T-helper 2 cell treated with Interferon-gamma antibody and Interleukin-4, amounts not matched to agents 5 μg/mL and 100 μg/mL, for 36 hours (primary cell): Measurements from ENCODE around the gene PCDHA5.
"Not testable (repeated sequence)": the region's sequence is repeated elsewhere in the genome, so short reads cannot be mapped to it uniquely, and the experiment has no call there.

Source experiments
- DNase-seq: peaks from one replicate; pipeline ENCODE4 v3.0.0; 2021; ENCODE audit warnings: low spot score
- H3K27ac Mint-ChIP-seq: one replicate; pipeline ENCODE4 v1.8.0; 2021; ENCODE audit warnings: mild to moderate bottlenecking, mixed read lengths
- H3K27me3 Mint-ChIP-seq: one replicate; pipeline ENCODE4 v1.8.0; 2021; ENCODE audit warnings: low read depth, mixed read lengths
- H3K36me3 Mint-ChIP-seq: one replicate; pipeline ENCODE4 v1.8.0; 2021; ENCODE audit warnings: low read depth, mixed read lengths
- H3K4me1 Mint-ChIP-seq: one replicate; pipeline ENCODE4 v1.8.0; 2021; ENCODE audit warnings: low read depth, mixed read lengths
- H3K4me3 Mint-ChIP-seq: one replicate; pipeline ENCODE4 v1.8.0; 2022; ENCODE audit warnings: mild to moderate bottlenecking, moderate library complexity, mixed read lengths
- H3K9me3 Mint-ChIP-seq: one replicate; pipeline ENCODE4 v1.8.0; 2021; ENCODE audit warnings: mixed read lengths

The PCDHA5 gene

GRCh38 chr5:140821375-140822280 lies at the start of gene PCDHA5:
PCDHA5 (plus strand) TSS chr5:140821613.
- no peak for DNase-seq
- no peaks in the 10 kb centered on the region for H3K36me3 Mint-ChIP-seq
- H3K4me3 Mint-ChIP-seq: no peak within 1 kb of the TSS
- peaks cover 18% of the 10 kb centered on the region for H3K9me3 Mint-ChIP-seq
- H3K27ac Mint-ChIP-seq: no peak within 1 kb of the TSS
- no peaks in the 10 kb centered on the region for H3K4me1 Mint-ChIP-seq
- H3K27me3 Mint-ChIP-seq: no peaks in the 10 kb centered on the region

DNA sequence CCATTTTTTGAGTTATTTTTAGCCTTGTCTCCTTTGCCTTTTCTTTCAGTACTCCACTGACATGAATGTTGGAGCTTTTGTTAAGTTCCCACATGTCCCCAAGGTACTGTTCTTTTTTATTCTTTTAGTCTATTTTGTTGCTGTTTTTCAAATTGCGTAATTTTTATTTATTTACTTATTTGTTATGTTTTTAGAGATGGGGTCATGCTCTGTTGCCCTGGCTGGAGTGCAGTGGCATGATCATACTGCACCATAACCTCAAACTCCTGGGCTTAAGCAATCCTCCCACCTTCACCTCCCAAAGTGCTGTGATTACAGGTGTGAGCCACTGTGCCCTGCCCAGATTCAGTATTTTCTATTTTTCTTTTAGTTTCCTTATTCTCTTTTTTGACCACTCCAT lies 40.9 kb upstream of the PCDHA5 start:
- Mint-ChIP-seq H3K9me3 (peaks cover 74% of the 10 kb centered on the region), H3K4me1 (no peaks in the 10 kb centered on the region), H3K27me3 (no peaks in the 10 kb centered on the region), H3K27ac (no peak overlapping the region), H3K36me3 (peaks cover 1% of the 10 kb centered on the region), H3K4me3 (no peak overlapping the region)
- DNase-seq: no peak

- no peaks in the 10 kb centered on the region for H3K27me3 Mint-ChIP-seq
- peak within 1 kb of the TSS; percentile 36 for H3K27ac Mint-ChIP-seq
- no peaks in the 10 kb centered on the region for H3K4me1 Mint-ChIP-seq
- DNase-seq: no peak
- peaks cover 45% of the 10 kb centered on the region for H3K9me3 Mint-ChIP-seq
- no peak within 1 kb of the TSS for H3K4me3 Mint-ChIP-seq
- no peaks in the 10 kb centered on the region for H3K36me3 Mint-ChIP-seq
Measured at GRCh38 chr5:140785905-140786686, 35.3 kb upstream of the PCDHA5 start, which contains the start of gene PCDHA1. PCDHA1 (plus strand) TSS chr5:140786140.

GRCh38 chr5:140787422-140787821 lies 34.0 kb upstream of the PCDHA5 start:
- H3K27me3 Mint-ChIP-seq, H3K36me3 Mint-ChIP-seq, DNase-seq, H3K27ac Mint-ChIP-seq, H3K4me1 Mint-ChIP-seq, H3K4me3 Mint-ChIP-seq: not testable (repeated sequence)
- peaks cover 40% of the 10 kb centered on the region for H3K9me3 Mint-ChIP-seq

DNA sequence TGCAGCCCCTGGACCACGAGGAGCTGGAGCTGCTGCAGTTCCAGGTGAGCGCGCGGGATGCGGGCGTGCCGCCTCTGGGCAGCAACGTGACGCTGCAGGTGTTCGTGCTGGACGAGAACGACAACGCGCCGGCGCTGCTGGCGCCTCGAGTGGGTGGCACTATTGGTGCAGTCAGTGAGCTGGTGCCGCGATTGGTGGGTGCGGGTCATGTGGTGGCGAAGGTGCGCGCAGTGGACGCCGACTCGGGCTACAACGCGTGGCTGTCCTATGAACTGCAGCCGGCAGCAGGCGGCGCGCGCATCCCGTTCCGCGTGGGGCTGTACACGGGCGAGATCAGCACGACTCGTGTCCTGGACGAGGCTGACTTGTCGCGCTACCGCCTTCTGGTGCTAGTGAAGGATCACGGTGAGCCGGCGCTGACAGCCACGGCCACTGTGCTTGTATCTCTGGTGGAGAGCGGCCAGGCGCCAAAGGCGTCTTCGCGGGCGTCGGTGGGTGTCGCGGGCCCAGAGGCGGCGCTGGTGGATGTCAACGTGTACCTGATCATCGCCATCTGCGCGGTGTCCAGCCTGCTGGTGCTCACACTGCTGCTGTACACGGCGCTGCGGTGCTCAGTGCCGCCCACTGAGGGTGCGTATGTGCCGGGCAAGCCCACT lies 33.4 kb upstream of the PCDHA5 start:
- not testable (repeated sequence) for H3K27ac Mint-ChIP-seq, H3K4me3 Mint-ChIP-seq, H3K36me3 Mint-ChIP-seq, H3K4me1 Mint-ChIP-seq, H3K27me3 Mint-ChIP-seq, DNase-seq
- H3K9me3 Mint-ChIP-seq: peaks cover 38% of the 10 kb centered on the region

- H3K9me3 Mint-ChIP-seq: peaks cover 38% of the 10 kb centered on the region
- no peaks in the 10 kb centered on the region for H3K36me3 Mint-ChIP-seq
- no peak overlapping the region for H3K4me3 Mint-ChIP-seq
- no peaks in the 10 kb centered on the region for H3K4me1 Mint-ChIP-seq
- DNase-seq: no peak
- H3K27me3 Mint-ChIP-seq: no peaks in the 10 kb centered on the region
- no peak overlapping the region for H3K27ac Mint-ChIP-seq
Measured at GRCh38 chr5:140791089-140791488, 30.3 kb upstream of the PCDHA5 start.

DNA sequence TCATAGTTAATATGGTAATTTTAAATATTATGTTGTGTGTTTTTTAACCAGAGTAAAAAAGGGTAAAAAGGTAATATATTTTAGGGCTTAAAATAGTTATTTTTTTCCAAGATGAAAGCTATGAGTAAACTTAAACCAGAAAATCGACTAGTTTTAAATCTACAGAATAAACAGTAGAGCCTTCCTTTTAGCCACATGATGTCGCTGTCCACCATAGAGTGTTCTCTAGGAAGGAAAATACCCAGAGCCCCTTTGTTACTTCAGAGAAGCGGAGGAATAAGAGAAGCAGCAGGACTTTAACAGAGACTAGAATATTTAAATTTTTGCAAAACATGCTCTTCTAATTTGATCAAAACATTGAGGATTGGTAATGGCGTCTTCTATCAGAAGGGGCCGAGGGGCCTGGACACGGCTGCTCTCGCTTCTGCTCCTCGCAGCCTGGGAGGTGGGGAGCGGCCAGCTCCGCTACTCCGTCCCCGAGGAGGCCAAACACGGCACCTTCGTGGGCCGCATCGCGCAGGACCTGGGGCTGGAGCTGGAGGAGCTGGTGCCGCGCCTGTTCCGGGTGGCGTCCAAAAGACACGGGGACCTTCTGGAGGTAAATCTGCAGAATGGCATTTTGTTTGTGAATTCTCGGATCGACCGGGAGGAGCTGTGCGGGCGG lies 26.7 kb upstream of the PCDHA5 start, which contains the start of gene PCDHA2:
TSS of gene PCDHA2 (plus strand) at position 258 of the 664 bp plus-strand sequence.
- Mint-ChIP-seq H3K4me1 (no peaks in the 10 kb centered on the region), H3K4me3 (no peak within 1 kb of the TSS), H3K9me3 (peaks cover 36% of the 10 kb centered on the region), H3K36me3 (no peaks in the 10 kb centered on the region), H3K27me3 (no peaks in the 10 kb centered on the region), H3K27ac (no peak within 1 kb of the TSS)
- no peak for DNase-seq

GRCh38 chr5:140795259-140795641 lies 26.2 kb upstream of the PCDHA5 start:
- no peaks in the 10 kb centered on the region for H3K36me3 Mint-ChIP-seq
- no peak overlapping the region for H3K4me3 Mint-ChIP-seq
- H3K27ac Mint-ChIP-seq: no peak overlapping the region
- H3K27me3 Mint-ChIP-seq: no peaks in the 10 kb centered on the region
- H3K9me3 Mint-ChIP-seq: peaks cover 39% of the 10 kb centered on the region
- no peak for DNase-seq
- no peaks in the 10 kb centered on the region for H3K4me1 Mint-ChIP-seq

GRCh38 chr5:140796072-140796717 lies 25.2 kb upstream of the PCDHA5 start:
- DNase-seq, H3K4me1 Mint-ChIP-seq, H3K4me3 Mint-ChIP-seq, H3K27me3 Mint-ChIP-seq, H3K27ac Mint-ChIP-seq, H3K36me3 Mint-ChIP-seq: not testable (repeated sequence)
- peaks cover 35% of the 10 kb centered on the region for H3K9me3 Mint-ChIP-seq

- DNase-seq: no peak
- Mint-ChIP-seq H3K27ac (no peak overlapping the region), H3K36me3 (no peaks in the 10 kb centered on the region), H3K9me3 (peaks cover 35% of the 10 kb centered on the region), H3K4me1 (no peaks in the 10 kb centered on the region), H3K27me3 (no peaks in the 10 kb centered on the region), H3K4me3 (no peak overlapping the region)
Measured at GRCh38 chr5:140796718-140797095, 24.7 kb upstream of the PCDHA5 start.

DNA sequence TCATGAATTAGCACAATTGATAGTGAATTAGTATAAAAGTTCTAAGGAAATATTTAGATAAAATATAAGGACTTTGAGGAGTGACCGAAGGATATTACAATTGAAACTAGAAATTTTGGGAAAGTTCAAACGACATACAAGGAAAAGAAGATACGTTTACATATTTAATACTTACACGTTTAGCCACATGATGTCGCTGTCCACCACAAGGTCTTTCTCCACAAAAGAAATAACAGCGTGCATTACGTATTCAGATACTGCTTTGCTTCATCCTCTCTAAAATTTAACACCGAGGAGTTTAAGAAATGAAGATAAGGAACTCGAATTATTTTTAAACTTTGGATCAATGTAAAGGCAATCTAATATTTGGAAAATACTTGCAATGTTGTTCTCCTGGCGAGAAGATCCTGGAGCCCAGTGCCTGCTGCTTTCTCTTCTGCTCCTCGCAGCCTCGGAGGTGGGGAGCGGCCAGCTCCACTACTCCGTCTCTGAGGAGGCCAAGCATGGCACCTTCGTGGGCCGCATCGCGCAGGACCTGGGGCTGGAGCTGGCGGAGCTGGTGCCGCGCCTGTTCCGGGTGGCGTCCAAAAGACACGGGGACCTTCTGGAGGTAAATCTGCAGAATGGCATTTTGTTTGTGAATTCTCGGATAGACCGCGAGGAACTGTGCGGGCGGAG lies 20.5 kb upstream of the PCDHA5 start, which contains the start of gene PCDHA3:
TSS of gene PCDHA3 (plus strand) at position 242 of the 678 bp plus-strand sequence.
- no peak for DNase-seq
- peaks cover 38% of the 10 kb centered on the region for H3K9me3 Mint-ChIP-seq

DNA sequence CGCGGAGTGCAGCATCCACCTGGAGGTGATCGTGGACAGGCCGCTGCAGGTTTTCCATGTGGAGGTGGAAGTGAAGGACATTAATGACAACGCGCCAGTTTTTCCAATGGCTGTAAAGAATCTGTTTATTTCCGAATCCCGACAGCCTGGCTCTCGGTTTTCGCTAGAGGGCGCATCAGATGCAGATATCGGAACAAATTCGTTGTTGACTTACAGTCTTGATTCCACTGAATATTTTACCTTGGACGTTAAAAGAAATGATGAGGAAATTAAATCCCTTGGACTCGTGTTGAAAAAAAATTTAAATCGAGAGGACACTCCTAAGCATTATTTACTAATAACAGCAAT lies 19.9 kb upstream of the PCDHA5 start:
- no peak for DNase-seq
- Mint-ChIP-seq H3K27me3 (no peaks in the 10 kb centered on the region), H3K9me3 (peaks cover 39% of the 10 kb centered on the region), H3K36me3 (no peaks in the 10 kb centered on the region), H3K27ac (no peak overlapping the region), H3K4me1 (no peaks in the 10 kb centered on the region), H3K4me3 (no peak overlapping the region)

More for the DNA sequence above, 20.5 kb upstream of the PCDHA5 start, which contains the start of gene PCDHA3:
- no peaks in the 10 kb centered on the region for H3K27me3 Mint-ChIP-seq
- H3K4me1 Mint-ChIP-seq: no peaks in the 10 kb centered on the region
- no peak within 1 kb of the TSS for H3K4me3 Mint-ChIP-seq
- no peaks in the 10 kb centered on the region for H3K36me3 Mint-ChIP-seq
- H3K27ac Mint-ChIP-seq: no peak within 1 kb of the TSS

DNA sequence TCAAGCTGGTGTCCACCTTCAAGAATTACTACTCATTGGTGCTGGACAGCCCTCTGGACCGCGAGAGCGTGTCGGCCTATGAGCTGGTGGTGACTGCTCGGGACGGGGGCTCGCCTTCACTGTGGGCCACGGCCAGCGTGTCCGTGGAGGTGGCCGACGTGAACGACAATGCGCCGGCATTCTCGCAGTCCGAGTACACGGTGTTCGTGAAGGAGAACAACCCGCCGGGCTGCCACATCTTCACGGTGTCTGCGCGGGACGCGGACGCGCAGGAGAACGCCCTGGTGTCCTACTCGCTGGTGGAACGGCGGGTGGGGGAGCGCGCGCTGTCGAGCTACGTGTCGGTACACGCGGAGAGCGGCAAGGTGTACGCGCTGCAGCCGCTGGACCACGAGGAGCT lies 19.0 kb upstream of the PCDHA5 start:
- H3K9me3 Mint-ChIP-seq: peaks cover 40% of the 10 kb centered on the region
- DNase-seq, H3K4me1 Mint-ChIP-seq, H3K4me3 Mint-ChIP-seq, H3K27me3 Mint-ChIP-seq, H3K36me3 Mint-ChIP-seq, H3K27ac Mint-ChIP-seq: not testable (repeated sequence)
